Ureter (tissue), 1 donor: ENCODE measurements around the gene ZNF414. TPM values are rescaled to one million over a fixed set of nuclear protein-coding genes. Genes with fewer than 3 reads are reported as not detected.
"Not testable (repeated sequence)": the region's sequence is repeated elsewhere in the genome, so short reads cannot be mapped to it uniquely, and the experiment has no call there.

ENCODE experiments used
- DNase-seq: peaks from one replicate; pipeline ENCODE4 v3.0.0-alpha.2; 2020; ENCODE audit warnings: low spot score
- total RNA-seq: library from RNA; stranded (reverse); gene quantifications from one replicate; pipeline ENCODE4 v1.2.4, GENCODE V29; 2023
- donor health status: DM: yes; HTN: yes; CAD: no.

The ZNF414 gene
- total RNA-seq, 1 donor from 2014 or later: 27.0 TPM

DNA sequence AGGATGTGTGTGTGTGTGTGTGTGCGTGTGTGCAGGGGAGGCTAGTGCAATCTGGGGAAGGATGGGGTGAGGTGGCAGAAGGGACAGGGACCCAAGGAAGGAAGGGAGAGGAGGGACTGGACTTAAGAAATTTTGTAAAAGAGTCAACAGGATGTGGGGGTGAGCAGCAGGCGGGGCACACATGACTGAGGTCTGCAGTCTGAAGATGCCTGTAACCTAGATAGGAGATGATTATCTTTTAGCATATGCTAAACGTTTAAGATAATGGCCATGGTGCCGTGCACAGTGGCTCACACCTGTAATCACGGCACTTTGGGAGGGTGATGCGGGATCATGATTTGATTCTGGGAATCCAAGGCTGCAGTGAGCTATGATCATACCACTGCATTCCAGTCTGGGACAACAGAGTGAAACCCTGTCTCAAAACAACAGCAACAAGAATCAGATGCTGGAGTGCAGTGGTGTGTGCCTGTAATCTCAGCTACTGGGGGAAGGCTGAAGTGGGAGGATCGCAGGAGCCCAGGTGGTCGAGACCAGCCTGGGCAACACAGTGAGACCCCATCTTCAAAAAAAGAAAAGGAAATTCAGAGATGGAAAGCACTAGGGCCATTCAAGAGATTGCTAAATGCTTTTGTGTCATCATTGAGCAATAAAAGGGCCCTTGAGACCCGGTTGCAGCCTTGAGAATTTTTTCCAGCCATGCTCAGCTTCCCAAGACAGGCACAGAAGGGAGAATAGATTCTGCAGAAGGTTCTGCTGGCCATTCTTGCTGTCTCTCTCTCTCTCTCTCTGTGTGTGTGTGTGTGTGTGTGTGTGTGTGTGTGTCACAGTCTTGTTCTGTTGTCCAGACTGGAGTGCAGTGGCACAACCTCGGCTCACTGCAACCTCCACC, 3.8 kb upstream of the ZNF414 start:
- no peak for DNase-seq

DNA sequence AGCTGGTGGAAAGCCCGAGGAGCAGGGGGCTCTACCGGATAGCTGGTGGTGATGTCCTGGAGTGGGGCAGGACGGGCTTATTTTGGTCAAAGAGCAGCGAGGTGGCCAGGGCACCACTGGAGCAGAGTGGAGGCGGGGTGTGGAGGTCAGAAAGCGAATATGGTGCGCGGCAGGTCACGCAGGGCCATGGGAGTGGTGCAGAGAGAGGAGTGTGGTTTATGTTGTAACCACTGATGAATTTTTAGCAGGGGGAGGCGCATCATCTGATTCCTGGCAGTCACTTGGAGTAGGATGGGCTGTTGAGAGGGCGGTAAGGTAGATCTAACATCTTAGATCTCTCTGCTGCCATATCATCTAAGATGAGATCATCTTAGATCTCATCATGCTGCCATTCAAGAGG, 1.4 kb upstream of the ZNF414 start:
- no peak for DNase-seq

DNA sequence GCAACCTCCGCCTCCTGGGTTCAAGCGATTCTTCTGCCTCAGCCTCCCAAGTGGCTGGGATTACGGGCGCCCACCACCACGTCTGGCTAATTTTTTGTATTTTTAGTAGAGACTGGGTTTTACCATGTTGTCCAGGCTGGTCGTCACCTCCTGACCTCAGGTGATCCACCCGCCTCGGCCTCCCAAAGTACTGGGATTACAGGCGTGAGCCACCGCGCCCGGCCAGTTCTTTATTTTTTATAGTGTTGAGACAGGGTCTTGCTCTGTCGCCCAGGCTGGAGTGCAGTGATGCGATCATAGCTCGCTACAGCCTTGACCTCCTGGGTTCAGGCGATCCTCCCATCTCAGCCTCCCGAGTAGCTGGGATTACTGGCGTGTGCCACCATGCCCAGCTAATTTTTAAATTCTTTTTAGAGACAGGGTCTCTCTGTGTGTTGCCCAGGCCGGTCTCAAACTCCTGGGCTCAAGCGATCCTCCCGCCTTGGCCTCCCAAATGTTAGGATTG, 590 bp upstream of the ZNF414 start:
- DNase-seq: not testable (repeated sequence)

DNA sequence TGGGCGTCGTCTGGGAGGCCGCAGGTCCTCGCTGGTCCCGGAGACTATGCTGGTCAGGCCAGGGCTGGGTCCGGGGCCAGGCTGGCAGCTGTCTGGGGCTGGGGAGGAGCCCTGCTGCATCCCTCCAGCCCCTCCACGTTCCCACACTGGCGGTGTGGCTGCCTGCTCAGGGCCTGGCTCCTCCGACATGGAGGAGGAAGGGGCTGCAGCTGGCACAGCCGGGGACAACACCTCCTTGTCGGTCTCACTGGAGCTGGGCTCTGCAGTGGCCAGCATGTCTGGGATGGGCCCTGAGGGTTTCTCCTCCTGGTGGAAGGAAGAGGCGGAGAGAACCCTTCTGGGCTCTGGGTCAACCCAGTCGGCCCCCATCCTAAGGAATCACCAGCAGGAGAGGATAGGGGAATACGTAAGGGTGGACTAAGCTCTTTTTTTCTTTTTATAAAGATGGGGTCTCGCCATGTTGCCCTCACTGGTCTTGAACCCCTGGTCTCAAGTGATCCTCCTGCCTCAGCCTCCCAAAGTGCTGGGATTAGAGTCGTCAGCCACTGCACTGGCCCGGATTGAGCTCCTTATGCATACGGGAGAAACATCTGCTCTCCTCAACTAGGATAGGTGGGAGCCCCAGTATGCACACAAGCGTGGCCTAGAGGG, 806 bp downstream of the ZNF414 start:
- DNase-seq: no peak

DNA sequence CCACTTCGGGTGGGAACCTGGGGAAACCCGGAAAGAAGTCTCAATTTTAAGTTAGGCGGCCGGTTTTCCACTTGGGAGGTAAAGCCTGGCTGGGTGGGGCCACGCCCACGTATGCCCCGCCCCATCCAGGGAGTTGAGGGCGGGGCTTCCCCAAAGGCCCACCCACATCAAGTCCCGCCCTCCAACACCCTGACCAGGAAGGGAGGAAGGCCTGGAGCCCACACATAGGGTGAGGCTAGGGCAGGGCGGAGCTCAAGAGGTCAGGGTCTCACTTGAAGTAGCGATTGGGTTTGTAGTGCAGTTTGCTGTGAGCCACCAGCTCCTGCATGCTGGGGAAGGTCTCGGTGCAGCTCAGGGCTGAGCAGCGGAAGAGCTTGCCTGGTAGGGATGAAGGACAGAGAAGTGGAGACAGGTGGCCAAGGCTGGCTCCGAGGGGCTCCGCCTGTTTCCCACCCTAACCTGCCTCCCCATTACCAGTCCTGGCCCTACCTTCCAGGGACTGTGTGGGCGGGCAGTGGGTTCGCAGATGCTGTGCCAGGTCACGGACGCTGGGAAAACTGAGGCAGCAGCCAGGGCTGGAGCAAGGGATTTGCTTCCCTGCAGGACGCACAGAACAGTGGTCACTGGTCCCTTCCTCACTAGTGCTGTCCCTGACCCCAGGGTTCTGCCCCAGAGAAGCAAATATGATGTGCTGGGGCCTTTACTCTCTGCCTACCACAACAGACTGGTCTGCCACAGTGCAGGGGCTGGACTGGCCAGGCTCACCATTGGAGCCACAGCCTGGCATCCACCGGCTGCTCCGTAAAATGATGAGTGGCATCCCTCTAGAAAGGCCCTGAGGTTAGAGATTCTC, 1.6 kb downstream of the ZNF414 start:
- DNase-seq: no peak

DNA sequence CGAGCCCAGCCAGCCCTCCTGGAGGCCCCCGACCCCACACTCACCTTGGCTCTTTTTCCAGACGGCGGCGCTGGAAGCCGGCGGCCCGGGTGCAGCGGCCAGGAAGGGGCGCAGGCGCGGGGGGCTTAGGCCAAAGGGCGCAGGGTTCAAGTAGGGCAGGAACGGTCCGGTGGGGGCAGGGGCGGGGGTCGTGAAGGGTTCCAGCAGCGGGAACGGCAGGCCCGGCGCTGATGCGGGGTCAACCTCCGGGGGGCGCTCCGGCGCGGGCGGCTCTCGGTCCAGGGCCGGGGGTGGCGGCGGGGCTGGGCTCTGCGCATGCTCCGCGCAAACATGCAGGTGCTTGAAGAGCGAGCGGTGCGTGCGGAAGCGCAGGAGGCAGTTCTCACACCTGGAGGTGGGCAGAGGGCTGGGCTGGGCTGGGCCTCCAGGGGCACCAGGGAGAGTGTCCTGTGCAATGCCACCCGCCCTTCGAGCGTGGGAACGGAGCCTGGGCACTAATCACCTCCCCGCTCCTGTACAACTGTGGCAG, 2.3 kb downstream of the ZNF414 start:
- no peak for DNase-seq

DNA sequence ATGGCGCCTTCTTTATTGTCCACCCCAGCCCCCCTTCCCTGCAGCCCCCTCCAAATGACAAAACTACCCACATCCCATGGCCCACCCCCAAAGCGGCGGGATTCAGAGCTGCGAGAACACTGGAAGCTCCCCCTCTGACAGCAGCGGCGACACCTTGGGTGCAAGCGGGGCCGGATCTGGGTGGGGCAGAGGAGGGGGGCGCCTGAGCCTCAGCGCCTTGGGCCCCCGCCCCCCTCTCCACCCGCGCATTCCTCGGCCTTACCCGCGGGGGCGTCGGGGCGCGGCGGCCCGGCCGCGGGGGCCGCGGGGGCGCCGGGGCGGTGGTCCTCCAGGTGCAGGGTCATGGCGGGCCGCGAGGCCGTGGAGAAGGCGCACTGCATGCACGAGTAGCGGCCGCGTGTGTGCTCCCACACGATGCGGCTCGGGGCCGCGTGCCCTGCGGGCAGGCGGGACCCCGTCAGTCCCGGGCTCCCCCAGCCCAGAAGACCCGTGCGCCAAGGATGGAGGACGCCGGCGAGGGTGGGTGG, 3.3 kb downstream of the ZNF414 start:
- no peak for DNase-seq

DNA sequence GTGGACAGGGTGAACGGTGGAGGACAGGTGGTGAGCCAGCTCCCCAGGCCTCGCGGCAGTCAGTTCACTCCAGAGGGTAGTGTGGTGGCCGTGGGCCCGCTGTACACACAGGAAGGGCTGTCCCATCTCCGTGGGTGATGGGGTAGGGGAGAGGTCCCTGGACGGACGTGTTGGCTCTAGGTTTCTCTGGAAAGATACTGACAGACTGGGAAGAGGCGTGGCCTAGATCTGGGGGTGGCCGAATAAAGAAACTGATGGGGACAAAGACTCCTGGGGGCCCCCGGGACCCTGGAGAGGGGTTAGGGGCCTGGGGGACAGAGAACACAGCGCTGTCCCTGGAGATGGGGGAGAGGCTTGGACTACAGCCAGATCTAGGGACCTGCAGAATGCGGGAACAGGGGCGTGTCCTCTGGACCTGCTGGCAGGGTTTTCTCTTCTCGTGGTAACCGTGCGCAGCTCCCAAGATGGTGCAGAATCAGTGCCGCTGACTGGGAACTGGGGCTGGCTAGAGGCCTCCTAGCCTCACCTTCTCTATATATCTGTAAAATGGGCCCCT, 7.5 kb downstream of the ZNF414 start:
- DNase-seq: no peak

DNA sequence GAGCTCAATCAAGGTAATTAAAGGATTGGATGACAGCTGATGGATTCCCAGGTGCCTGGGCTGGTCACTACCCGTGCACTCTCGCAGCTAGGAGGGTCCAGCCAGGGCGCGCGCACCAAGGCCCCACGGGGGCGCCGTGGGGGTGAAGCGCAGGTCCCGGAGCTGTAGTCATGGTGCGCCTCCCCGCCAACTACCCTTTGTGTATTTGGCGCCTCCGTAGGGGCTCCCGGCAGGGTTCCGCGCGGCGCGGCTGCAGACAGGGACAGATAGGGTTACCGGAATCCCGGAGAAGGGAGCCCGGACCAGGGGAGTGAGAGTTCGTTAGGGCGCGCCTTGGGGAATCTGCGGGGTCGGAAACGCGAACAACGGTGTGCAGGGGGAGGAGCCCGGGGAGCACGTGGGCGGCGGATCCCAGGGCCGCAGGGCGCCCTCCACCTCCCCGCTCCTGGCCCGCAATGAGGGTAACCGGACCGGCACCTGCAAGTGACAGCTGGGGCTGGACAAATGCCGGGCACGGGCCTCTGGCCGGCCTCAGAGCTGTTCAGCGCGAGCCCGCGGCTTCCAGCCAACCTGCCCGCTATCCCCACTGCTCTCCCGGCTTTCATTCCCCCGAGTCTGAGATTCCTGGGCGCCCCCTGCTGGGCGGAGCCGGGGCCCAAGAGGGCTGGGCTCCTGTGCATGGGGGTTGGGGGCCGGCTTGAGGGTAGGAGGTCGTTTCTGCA, 8.1 kb downstream of the ZNF414 start:
- DNase-seq: peak; percentile 78

DNA sequence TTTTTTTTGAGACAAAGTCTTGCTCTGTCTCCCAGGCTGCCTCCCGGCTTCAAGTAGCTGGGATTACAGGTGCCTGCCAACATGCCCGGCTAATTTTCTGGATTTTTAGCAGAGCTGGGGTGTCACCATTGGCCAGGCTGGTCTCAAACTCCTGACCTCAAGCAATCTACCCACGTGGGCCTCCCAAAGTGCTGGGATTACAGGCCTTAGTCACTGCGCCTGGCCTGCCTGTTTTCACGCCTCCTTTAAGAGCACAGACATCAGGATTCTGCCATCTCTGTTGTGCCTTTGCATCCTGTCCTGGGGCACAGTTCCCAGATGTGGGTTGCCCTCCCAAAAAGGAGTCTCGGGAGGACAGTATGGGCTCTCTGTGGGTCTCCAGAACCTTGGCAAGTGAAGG, 9.0 kb downstream of the ZNF414 start:
- no peak for DNase-seq

DNA sequence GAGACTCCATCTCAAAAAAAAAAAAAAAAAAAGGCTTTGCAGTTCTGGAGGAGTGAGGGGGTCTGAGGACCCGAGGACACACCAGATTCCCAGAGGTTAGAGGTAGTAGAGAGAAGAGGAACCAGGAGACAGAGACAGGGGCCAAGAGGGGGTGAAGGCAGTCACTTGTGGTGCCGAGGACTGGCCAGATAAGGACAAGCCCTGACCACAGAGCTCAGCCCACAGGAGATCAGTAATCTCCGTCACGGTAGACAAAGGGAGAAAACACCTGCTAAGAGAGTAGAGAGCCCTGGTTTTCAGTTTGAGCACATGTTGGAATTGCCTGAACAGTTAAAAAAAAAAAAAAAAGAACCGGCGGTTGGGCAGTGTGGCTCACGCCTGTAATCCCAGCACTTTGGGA, 9.8 kb downstream of the ZNF414 start:
- DNase-seq: no peak

DNA sequence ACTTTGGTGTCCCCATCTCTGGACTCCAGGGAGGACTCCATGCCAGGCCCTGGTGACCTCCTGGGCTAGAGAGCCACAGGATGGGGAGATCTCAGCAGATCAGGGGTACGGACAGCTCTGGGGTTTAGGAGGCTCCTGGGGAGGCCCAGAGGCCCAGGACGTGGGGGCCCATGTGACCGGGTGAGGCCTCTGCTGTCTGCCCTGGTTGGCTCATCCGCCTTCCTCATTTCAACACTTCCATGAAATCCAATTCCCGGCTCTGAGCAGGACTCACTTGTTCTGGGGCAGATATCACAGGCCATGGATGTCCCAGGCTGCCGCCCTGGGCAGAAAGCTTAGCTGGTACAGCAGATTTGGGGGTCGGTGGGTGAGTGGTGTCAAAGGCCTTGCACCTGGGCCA, 10.5 kb downstream of the ZNF414 start:
- DNase-seq: no peak

DNA sequence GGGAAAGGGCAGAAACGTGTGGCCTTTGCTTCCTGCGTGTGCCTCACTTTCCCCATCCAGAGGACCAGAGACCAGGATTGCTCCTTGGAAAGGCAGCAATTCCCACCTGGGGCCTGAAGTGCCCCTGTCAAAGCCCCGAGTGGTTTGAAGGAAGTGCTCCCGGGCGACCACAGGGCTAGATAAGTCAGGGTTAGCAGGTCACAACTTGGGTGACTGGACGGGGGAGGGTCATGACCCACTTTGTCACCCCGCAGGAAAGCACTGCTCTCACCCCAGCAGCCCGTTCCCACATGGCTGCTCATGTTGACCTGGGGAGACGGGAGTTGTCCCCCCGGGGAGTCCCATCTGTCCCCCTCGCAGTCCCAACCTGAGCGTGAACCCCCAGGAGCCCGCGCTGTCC, 12.0 kb downstream of the ZNF414 start:
- no peak for DNase-seq

DNA sequence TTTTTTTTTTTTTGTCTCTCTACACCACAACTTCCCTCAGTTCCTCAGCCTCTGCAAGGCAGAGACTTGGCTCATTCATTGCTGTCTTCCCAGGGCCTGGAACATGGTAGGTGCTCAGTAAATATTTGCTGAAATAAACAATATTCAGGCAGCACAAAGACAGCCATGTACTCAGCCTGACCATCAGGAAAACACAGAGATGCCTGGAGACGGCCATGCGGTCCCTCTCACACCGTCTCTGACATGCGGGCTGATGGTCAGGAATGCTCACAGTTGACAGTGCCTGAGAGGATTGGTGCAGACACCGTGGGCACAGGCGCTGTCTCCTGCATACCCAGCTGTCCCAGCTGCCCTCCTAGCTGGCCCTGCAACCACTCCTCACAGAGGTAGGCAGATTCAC, 12.5 kb downstream of the ZNF414 start:
- no peak for DNase-seq

DNA sequence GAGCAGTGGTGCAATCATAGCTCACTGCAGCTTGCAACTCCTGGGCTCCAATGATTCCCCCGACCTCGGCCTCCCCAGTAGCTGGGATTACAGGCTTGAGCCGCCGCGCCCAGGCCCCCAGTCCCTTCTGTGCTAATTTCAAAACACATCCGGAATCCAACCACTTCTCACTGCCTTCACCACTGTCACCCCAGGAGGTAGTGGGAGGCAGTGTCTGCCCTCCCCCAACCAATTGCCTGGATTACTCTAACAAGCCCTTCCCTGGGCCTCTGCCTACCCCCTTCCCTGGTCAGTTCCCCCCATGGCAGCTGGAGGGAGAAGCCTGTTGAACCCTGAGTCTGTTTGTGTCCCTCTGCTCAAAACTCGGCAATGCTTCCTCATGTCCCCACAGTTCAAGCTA, 13.8 kb downstream of the ZNF414 start:
- DNase-seq: no peak

DNA sequence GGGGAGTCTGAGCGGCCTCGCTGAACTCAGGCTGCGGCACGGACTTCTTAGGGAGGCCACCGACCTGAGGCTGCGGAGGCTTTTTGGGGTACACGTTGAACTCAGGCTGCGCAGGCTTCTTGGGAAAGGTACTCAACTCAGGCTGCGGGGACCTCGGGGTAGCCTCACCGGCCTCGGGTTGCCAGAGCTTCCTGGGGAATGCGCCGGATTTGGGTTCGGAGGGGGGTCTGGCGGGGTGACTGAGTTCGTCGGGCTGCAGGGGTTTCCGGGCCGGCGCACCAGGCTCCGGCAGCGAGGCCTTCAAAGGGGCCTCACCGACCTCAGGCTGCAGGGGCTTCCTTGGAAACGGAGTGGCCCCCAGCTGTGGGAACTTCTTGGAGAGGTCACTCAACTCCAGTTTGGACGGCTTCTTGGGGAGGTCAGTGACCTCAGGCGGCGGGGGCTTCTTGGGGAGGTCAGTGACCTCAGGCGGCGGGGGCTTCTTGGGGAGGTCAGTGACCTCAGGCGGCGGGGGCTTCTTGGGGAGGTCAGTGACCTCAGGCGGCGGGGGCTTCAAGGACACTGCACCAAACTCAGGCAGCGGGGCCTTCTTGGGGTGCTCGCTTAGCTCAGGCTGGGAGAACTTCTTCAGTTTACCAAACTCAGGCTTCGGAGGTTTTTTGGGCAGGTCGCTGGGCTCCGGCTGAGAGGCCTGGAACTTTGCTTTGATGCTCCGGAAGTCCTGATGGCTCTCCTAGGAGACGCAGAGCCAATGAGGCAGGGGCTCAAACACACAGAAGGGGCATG, 14.7 kb downstream of the ZNF414 start:
- no peak for DNase-seq

DNA sequence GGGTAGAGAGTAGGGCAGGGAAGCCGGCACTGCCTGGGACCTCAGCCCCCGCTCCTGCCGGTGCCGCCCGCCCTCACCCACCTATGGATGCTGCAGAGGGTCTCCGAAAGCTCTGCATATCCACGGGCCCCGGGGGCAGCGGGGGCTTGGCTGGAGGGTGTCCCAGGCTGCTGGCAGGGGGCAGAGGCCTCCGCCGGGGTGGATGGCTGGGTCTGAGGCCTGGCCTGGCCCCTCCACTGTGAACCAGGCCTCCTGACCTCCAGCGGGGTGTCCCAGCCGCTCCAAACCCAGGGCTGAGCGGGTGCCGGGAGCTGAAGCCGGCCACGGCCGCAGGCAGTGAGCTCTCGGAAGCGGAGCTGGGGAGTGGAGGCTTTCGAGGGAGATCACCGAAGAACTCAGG, 15.7 kb downstream of the ZNF414 start:
- no peak for DNase-seq

DNA sequence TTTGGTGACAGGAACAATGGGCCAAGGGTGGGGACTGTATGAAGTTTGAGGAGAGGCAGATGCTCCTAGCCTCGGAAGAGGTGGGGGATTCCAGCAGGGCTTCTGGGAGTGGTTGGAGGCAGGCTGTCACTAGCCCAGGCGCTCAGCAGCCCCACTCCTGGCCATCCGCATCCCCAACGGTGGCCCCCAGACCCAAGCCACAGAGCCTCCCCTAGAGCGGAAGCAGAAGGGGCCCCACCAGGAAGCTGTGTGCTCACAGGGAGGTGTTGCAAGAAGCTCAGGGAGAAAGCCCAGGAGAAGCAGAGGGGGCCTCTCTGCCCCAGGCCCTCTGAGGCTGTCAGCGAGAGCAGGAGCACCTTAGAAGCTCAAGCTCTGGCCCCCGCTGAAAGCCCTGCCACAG, 19.8 kb downstream of the ZNF414 start:
- no peak for DNase-seq

DNA sequence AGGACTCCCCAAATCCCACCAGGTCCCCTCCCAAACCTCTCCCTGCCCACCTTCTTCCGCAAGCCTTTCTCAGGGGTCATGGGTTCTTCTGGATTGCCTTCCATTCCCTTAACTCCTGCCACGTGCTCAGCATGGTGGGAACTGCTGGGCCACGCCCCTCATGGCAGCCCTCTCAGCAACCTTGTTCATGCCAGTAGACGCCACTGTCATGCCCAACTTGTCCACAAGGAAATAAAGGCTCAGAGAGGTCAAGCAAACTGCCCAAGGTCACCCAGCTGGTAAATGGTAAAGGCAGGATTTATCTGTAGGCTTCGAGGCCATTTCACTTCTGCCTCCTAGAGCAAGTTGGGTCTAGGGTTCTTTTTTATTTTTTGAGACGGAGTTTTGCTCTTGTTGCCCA, 22.4 kb downstream of the ZNF414 start:
- no peak for DNase-seq

DNA sequence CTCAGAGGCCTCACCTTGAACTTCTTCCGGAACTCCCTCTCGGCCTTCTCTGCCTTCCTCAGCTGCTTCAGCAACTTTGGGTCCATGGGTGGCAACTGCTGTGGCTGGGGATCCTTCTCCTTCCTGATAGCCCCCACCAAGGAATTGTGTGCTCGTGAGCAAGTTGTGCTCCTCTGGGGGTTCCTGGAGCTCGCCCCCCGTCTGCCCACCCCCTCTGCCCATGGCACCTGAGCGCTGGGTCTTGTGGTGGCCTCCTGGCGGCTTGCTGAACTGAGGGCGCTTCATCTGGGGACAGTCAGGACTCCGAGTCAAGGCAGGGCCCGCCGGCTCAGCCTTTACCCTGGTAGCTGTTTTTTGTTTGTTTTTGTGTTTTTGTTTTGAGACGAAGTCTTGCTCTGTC, 23.1 kb downstream of the ZNF414 start:
- no peak for DNase-seq
